ENCODE data around the gene PPP1R12B.
"Not testable (repeated sequence)": the region's sequence is repeated elsewhere in the genome, so short reads cannot be mapped to it uniquely, and the experiment has no call there.

The PPP1R12B gene

GRCh38 chr1:202620036-202620435 is 271.5 kb downstream of the PPP1R12B start:
- DNase-seq, result not testable (repeated sequence)

GRCh38 chr1:202621446-202621845 is 272.9 kb downstream of the PPP1R12B start:
- no peak for DNase-seq

GRCh38 chr1:202622388-202622787 is 273.9 kb downstream of the PPP1R12B start:
- DNase-seq, result no peak

GRCh38 chr1:202623075-202623474 is 274.6 kb downstream of the PPP1R12B start:
- DNase-seq, result no peak

- DNase-seq, result not testable (repeated sequence)
These were observed 275.0 kb downstream of the PPP1R12B start for GRCh38 chr1:202623476-202623875.

- no peak for DNase-seq
These were observed 275.7 kb downstream of the PPP1R12B start for GRCh38 chr1:202624088-202624780.

GRCh38 chr1:202624781-202625108 is 276.2 kb downstream of the PPP1R12B start:
- DNase-seq, result no peak

GRCh38 chr1:202625416-202626360 is 277.2 kb downstream of the PPP1R12B start:
- DNase-seq, result peak; percentile 33 to 49

- DNase-seq, result not testable (repeated sequence)
These were observed 278.5 kb downstream of the PPP1R12B start for GRCh38 chr1:202627036-202627435.

GRCh38 chr1:202627841-202628565 is 279.5 kb downstream of the PPP1R12B start:
- DNase-seq, result no peak

GRCh38 chr1:202628646-202629215 is 280.2 kb downstream of the PPP1R12B start:
- DNase-seq, result no peak

GRCh38 chr1:202629257-202629811 is 280.8 kb downstream of the PPP1R12B start:
- DNase-seq, result peak in 1 of 2 donors; percentile 59

GRCh38 chr1:202630096-202630495 is 281.6 kb downstream of the PPP1R12B start:
- not testable (repeated sequence) for DNase-seq

GRCh38 chr1:202630541-202630940 is 282.0 kb downstream of the PPP1R12B start:
- DNase-seq, result no peak

- no peak for DNase-seq
These were observed 282.8 kb downstream of the PPP1R12B start for GRCh38 chr1:202631076-202631923.

GRCh38 chr1:202632241-202632640 is 283.7 kb downstream of the PPP1R12B start:
- no peak for DNase-seq

GRCh38 chr1:202636171-202636570 is 287.7 kb downstream of the PPP1R12B start:
- not testable (repeated sequence) for DNase-seq

GRCh38 chr1:202637321-202638018 is 289.0 kb downstream of the PPP1R12B start:
- DNase-seq, result not testable (repeated sequence)

GRCh38 chr1:202638019-202638700 is 289.7 kb downstream of the PPP1R12B start:
- DNase-seq, result no peak

GRCh38 chr1:202638701-202639305 is 290.3 kb downstream of the PPP1R12B start:
- DNase-seq, result not testable (repeated sequence)

Measured in bone marrow (tissue), 2 donors.